Putamen (tissue), 1 donor: ENCODE results near the gene MAL.

Experiments used
- DNase-seq: peaks from one replicate; pipeline ENCODE4 v3.0.0-alpha.2; 2016; ENCODE audit warnings: low spot score

The MAL gene

DNA sequence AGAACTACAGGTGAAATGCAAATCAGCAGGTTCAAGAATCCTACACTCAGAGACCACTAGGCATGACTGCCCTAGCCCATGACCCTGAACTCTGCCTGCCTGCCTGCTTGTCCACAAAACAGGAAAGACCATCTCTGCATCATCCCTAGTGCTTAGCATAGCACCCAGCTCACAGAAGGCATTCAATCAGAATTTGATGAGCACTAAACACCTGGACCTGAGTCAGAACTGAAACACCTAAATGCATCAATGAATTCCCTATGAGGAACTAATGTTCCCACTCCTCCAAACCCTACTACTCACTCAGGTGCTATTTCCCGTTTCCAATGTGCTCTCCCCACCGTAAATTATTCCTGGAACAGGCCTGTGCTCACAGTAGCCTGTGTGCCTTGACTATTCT lies 74.4 kb downstream of the MAL start:
- no peak for DNase-seq
